Measurements from ENCODE around the gene BCKDHB. TPM values are rescaled to one million over a fixed set of nuclear protein-coding genes. Genes with fewer than 3 reads are reported as not detected.

The BCKDHB gene
- polyA plus RNA-seq, 1 of the 3 experiments (the other 2 are of a cell fraction): 19.9 TPM

DNA sequence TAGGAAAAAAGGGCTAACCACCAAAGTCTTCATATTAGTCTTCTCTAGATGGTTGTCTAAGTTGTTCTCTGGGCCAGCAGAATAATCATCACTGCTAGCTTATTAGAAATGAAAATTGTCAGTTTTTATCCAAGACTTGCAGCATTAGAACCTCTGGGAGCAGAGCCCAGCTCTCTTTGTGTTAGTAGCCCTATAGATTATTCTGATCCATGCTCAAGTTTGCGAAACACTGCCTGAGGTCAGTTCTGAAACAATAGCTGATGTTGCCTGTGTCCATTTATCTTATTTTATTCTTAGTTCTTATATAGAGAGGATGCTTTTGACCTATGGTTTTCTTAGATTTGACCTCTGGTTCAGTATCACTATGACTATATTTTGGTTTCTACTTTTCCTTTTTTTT, 66.9 kb downstream of the BCKDHB start:
- 100% methylated on average over 1 of the region's 1 CpG for WGBS (ENCODE audit: low lambda C conversion rate)
- TF ChIP-seq CTCF (IDR thresholded peaks at IDR 0.05): no peak
- no peak for TF ChIP-seq GATA2 (CRISPR knock-in tag; IDR thresholded peaks at IDR 0.05)
- TF ChIP-seq, protein P1, sequence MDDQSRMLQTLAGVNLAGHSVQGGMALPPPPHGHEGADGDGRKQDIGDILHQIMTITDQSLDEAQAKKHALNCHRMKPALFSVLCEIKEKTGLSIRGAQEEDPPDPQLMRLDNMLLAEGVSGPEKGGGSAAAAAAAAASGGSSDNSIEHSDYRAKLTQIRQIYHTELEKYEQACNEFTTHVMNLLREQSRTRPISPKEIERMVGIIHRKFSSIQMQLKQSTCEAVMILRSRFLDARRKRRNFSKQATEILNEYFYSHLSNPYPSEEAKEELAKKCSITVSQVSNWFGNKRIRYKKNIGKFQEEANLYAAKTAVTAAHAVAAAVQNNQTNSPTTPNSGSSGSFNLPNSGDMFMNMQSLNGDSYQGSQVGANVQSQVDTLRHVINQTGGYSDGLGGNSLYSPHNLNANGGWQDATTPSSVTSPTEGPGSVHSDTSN (IDR thresholded peaks at IDR 0.05): no peak
- no peak for TF ChIP-seq JUND (IDR thresholded peaks at IDR 0.05)
- no peak for TF ChIP-seq FOXM1 (IDR thresholded peaks at IDR 0.05; ENCODE audit: low read depth)
- no peak for TF ChIP-seq USF1 (IDR thresholded peaks at IDR 0.05; ENCODE audit: borderline replicate concordance, low read depth)
- no peak for TF ChIP-seq YY1 (IDR thresholded peaks at IDR 0.05; ENCODE audit: low read depth)
- TF ChIP-seq FOSL2 (IDR thresholded peaks at IDR 0.05; ENCODE audit: borderline replicate concordance, low read depth): no peak
- no peak for TF ChIP-seq NFIC (IDR thresholded peaks at IDR 0.05; ENCODE audit: borderline replicate concordance)
- TF ChIP-seq, protein P2, sequence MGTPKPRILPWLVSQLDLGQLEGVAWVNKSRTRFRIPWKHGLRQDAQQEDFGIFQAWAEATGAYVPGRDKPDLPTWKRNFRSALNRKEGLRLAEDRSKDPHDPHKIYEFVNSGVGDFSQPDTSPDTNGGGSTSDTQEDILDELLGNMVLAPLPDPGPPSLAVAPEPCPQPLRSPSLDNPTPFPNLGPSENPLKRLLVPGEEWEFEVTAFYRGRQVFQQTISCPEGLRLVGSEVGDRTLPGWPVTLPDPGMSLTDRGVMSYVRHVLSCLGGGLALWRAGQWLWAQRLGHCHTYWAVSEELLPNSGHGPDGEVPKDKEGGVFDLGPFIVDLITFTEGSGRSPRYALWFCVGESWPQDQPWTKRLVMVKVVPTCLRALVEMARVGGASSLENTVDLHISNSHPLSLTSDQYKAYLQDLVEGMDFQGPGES (IDR thresholded peaks at IDR 0.05; ENCODE audit: low read depth, low read length): no peak
- TF ChIP-seq TAF1 (IDR thresholded peaks at IDR 0.05; ENCODE audit: borderline replicate concordance, low read depth, low read length): no peak
- no peak for TF ChIP-seq NRF1 (IDR thresholded peaks at IDR 0.05; ENCODE audit: low read depth, low read length)
- TF ChIP-seq CHD2 (IDR thresholded peaks at IDR 0.05; ENCODE audit: low read length, partially characterized antibody): no peak
- TF ChIP-seq EP300 (IDR thresholded peaks at IDR 0.05; ENCODE audit: borderline replicate concordance in 1 of 2, low read depth in 1 of 2, low read length in 1 of 2): no peak
- no peak for TF ChIP-seq MEF2A (IDR thresholded peaks at IDR 0.05; ENCODE audit: borderline replicate concordance, low read depth)
- H3K27ac ChIP-seq (ENCODE audit: low read depth in 2 of 2, low read length in 1 of 2): no peak overlapping the region
- H3K9ac ChIP-seq: no peak overlapping the region
- no peaks in the 10 kb centered on the region for H3K27me3 ChIP-seq (ENCODE audit: insufficient read depth)
- H3K4me3 ChIP-seq (ENCODE audit: low read depth in 2 of 2, low read length in 1 of 2): no peak overlapping the region
- H3K36me3 ChIP-seq (replicated peaks in 1 of 2; ENCODE audit: control insufficient read depth in 1 of 2, insufficient read depth in 2 of 2, low read length in 1 of 2): peaks cover 7 to 11% of the 10 kb centered on the region in 2 experiments
- ChIA-PET CTCF (no interaction called here), POLR2A (no interaction called here)
- DNase-seq: no peak
- H3K9me3 ChIP-seq: no peaks in the 10 kb centered on the region
- H3K4me2 ChIP-seq: no peak overlapping the region
- no peaks in the 10 kb centered on the region for H3K4me1 ChIP-seq (ENCODE audit: control insufficient read depth in 1 of 2, insufficient read depth in 2 of 2, low read depth in 1 of 2, low read length in 1 of 2)
- H4K20me1 ChIP-seq (ENCODE audit: insufficient read depth): no peaks in the 10 kb centered on the region
- no peak overlapping the region for H2AFZ ChIP-seq (ENCODE audit: low read depth)
- no peaks in the 10 kb centered on the region for H3F3A ChIP-seq (replicated peaks; ENCODE audit: insufficient read depth)
- H3K79me2 ChIP-seq (ENCODE audit: insufficient read depth): no peaks in the 10 kb centered on the region
- H3K9me2 ChIP-seq: peaks cover 2% of the 10 kb centered on the region; the same call in 1 of the 2 replicates

All from SK-N-SH (cell line).